GM21737 (cell line): Measurements from ENCODE around the gene SMTNL1.
"Not testable (repeated sequence)": the region's sequence is repeated elsewhere in the genome, so short reads cannot be mapped to it uniquely, and the experiment has no call there.

Experiments used
- ATAC-seq: cut with Tn5 transposase; IDR thresholded peaks from one replicate; pipeline ENCODE4 v1.9.1; 2021; ENCODE audit warnings: mild to moderate bottlenecking, moderate library complexity; ENCODE audit not compliant: unreplicated experiment

The SMTNL1 gene

DNA sequence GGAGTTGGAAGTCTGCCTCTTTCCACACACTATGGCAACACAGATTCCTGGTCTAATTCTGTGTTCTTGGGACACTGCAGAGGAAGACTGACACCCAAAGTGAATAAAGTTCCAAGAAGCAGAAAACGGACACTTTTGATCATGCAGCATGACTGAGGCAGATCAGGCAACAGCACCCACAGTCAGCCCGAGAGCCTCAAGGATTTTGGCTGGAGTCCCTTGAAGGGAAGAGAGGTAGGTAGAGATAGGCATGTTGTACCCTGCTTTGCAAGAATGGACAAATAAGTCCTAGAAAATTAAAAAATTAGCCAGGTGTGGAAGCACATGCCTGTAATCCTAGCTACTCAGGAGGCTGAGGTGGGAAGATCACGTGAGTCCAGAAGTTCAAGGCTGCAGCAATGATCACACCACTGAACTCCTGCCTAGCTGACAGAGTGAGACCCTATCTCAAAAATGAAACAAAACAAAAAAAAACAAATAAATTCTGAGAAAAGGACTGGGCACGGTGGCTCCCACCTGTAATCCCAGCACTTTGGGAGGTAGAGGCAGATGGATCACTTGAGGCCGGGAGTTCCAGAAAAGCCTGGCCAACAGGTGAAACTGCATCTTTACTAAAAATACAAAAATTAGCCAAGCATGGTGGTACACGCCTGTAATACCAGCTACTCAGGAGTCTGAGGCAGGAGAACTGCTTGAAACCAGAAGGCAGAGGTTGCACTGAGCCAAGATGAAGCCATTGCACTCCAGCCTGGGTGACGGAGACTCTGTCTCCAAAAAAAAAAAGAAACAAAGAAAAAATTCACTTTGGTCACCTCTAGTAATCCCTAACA is 28.8 kb upstream of the SMTNL1 start:
- no peak for ATAC-seq

DNA sequence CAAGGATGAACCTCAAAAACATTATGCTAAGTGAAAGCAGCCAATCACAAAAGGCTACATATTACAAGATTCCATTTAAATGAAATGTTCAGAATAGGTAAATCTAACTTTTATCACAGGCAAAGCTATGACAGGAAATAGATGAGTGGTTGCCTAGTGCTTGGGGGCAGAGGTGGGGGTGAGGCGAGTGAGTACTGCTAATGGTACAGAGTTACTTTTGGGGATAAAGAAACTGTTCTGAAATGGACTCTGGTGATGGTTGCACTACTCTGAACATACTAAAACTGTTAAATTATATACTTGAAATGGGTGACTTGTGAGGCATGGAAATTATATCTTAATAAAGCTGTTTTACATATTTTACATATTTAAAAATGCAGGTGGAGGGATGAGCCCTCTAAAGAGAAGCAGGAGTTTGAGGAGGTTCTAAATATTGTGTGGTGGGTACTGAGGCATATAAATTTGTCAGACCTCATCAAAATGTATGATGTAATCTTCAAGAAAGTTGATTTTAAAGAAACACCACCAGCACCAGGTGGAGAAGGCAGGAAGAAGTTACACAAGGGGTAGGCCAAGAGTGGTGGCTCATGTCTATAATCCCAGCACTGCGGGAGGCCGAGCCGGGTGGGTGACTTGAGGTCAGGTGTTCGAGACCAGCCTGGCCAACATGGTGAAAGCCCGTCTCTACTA is 25.5 kb upstream of the SMTNL1 start:
- ATAC-seq: no peak

DNA sequence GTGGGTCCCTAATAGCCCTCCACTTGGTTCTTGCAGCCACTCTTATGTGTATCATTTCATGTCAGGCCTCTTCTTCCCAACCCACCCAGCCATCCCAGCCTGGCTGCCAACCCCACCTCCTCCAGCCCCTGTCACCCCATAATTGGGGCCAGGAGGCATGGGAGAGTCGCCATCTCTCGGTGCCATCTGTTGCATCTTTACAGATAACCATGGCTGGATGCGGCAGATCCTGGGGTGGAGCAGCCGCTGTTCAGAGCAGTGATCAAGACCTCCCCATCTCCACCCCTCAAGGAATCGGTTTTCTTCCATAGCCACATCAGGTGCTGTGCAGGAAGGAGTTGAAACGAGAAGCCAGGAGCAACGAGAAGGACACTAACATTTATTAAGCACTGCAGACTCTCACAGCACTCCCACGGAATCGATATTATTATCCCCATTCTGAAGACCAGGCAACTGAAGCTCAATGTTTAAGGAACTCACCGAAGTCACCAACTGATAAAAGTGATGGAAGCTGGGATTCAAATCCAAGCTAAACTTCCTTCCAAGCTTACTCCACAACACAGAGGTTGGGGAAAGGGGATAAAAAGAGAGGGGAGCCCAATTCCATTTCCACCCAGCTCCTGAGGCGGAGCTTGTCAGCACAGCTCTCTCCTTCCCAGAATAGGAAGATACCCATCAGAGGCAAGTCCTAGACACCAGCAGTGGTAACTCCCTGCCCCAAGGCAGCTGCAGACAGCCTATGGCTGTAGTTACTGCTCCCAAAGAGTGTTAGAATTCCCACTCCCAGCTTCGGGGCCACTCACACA is 24.5 kb upstream of the SMTNL1 start:
- no peak for ATAC-seq

DNA sequence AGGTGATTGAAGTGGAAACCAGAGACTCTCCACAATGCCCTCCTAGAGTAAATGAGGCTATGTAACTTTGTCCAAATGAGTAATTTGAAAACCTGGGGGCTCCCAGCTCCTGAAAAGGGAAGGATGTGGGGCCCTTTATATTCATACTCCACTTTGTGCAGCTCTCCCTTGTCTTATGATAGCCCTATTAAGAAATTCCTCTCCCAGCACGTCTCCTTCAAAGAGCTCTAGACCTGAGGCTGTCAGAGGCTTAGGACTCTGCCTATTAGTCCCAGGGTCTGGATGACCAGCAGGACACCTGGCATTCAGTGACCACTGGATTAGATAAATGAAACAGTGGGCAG is 24.0 kb upstream of the SMTNL1 start:
- no peak for ATAC-seq

DNA sequence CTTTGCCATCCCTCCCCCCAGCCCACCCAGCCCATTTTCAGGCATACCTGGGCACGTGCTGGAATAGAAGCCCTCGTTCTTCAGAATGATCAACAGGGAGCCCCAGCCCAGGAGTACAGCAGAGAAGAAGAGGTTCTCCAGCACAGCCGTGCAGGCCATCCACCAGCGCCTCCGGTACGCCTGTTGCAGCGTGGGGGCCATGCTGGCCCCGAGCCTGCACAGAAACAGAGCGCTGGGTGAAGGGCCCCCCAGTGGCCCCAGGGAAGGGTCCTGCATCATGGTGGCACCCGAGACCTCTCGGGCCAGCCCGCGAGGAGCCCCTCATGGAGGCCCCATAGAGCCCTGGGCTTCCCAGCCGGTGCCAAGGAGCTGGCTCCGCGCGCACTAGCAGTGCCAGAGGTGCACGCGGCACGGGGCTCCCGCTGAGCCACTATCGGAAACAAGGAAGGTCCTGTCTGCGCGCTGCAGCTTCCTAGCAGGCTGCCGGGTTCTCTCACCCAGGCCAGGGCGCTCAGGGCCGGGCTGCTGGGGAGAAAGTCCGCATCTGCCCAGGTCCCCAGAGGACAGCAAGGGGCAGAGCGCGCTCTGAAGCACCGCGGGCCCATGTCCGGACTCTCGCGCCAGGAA is 23.4 kb upstream of the SMTNL1 start:
- peak; percentile 20 for ATAC-seq

DNA sequence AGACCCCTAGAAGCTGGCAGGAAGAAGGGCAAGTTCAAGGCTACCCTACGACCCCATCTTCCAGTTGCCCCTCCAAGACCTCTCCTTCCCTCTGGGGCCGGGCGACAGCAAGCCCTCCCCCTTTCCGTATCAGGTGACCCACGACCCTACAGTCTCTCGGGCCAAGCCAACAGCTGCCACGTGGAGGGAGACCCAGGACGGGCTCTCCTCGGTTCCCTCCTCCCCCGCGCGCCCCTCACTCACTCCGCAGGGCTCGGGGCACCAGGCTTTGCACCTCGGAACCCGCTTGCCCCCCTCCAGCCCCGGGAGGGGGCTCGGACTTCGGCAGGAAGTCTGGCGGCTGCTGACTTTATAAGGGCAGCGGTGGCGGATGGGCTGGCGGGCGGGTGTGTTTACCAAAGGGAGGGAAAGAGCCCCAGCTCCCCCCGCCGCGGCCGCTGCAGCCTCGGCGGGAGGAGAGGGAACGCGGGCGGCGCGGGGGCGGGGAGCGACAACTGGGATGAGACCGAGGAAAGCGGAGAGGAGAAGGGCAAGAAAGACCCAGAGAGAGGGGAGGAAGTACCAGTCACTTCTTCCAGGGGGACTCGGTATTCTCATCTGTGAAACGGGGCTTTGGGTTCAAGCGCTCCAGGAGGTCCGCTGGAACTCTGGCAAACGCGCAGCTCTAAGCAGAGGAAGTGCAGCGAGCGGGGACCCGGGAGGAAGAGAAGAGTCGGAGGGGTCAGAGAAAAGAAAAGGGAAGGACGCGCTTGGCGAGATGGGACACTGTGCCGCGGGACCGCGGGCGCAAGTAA is 22.7 kb upstream of the SMTNL1 start:
- peak; percentile 49 for ATAC-seq

DNA sequence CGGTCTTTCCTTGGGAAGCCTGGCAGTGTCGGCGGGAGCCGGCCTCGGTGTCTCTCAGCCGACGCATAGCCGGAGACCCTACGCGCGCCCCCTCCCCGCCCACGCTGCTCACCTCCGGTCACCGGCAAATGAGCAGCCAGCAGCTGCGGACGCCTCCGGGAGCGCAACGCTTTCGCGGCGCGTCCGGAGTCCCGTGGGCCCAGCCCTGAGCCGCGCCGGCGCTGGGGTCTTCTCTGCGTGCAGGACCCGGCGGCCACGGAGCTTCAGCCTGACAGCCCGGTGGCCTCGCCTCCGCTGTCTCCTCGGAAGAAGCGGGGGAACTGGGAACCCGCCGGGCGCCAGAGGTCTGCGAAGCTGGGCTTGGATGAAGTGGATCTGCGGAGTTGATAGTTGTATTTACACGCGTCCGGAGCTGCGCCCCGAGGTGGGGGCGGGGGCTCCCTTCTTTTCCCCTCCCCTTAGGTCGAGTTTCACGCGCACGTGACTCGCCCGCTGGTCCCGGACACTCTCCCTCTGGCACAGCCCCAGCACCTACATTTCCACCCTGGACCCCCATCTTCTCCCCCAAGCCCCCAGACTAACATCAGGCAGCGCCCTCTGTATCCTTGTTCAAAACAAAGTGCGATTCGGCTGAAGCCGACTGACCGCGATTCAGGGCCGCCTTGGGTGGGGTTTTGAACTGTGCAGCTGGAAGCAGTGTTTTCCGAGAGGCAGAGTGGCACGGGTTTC is 21.9 kb upstream of the SMTNL1 start, which contains the start of gene SLC43A1:
SLC43A1 (minus strand) TSS at position 371 of the 729 bp plus-strand sequence. CDS start 1,591 bp downstream, outside the sequence.
- ATAC-seq: peak; percentile 49

DNA sequence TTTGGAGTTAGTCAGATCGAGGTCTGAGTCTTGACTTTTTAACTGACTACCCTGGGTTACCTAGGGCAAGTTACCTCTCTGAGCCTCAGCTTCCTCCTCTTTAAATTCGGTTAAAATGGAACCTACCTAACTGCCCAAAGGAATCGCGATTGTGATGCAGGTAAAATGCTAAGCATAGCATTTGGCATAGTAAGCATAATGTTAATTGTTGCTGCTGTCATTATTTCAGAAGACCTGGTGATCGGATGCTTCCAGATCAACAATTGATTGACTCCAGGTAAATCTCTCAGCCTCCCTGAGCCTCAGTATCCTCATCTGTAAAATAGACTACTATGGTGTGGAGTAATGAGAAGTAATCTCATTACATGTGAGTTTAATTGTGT is 21.3 kb upstream of the SMTNL1 start:
- ATAC-seq: no peak

DNA sequence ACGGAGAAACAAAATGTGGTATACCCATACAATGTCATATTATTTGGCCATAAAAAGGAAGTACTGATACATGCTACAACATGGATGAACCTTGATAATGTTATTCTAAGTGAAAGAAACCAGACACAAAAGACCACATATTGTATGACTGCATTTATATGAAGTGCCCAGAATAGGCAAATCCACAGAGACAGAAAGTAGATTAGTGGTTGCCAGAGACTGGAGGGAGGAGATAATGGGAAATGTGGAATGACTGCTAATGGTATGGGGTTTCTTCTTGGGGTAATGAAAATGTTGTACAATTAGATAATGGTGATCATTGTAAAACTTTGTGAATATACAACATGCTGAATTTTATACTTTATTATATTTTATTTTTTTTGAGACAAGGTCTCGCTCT is 16.3 kb upstream of the SMTNL1 start:
- ATAC-seq: no peak

DNA sequence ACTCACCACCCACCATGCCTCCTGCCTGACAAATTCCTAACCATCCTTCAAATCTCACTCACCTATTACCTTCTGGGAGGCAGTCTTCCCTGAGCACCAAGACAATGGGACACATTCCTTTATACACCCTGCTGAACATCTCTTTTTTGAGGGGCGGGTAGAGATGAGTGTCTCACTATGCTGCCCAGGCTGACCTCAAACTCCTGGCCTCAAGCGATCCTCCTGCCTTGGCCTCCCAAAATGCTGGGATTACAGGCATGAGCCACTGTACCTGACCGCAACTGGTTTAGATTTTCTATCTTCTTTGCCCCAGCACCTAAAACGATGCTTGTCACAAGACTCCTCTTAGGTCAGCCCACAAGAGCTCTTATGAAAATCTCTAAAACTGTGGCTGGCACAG is 14.0 kb upstream of the SMTNL1 start:
- no peak for ATAC-seq

DNA sequence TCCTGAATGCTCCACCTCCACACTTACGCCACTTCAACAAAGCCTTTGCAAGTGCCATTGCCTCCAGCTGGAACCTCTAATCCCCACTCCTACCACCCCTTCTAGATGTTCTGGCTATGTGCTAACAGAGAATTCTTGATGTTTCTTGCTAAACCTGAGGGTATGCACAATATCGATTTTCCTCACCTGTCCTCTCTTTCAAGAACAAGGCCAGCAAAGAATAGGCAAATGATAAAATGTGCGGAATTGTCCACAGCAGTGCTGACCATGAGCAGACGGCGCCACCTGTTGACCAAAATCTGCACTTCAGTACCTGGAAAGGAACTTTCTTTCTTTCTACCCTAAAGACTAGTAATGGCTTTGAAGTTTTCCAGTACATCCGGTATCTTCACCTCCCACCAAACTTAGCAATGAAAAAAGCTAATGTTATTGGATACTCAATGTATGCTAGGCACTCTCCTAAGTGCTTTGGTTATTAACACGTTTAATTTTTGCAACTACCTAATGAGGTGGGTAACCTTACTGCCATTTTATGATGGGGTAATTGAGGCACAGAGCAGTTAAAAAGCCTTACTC is 10.3 kb upstream of the SMTNL1 start:
- ATAC-seq: no peak

DNA sequence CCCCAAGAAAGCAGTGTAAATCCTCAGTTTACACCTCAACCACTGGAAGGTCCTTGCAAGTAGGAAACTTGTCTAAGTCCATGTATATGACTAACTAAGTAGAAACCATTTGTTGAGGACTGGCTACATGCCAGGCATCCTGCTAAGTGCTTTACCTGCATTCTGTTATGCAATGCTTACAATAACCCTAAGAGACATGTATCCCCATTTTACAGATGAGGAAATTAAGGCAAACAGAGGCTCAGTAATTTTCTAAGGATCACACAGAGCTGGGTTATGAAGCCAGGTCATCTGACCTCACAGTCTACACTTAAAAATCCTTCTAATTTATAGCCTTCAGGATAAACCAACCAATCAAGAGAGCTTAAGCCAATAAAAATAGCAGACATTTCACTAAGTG is 8.4 kb upstream of the SMTNL1 start:
- no peak for ATAC-seq

DNA sequence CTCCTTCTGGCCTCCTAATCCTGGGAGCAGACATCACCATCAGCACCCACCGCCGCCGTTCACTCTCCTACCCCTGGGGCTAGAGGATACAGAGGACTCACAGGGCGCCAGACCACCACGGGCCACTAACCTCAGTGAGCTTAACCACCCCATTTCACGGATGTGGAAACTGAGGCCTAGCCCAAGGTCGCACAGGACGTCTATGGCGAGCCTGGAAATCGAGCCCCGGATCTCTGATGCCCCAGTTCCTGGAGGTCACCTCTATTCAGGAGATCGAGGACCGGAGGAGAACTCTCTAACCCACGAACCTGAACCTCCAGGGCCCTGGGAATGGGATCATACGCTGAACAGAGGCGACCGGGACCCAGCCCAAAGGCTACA is 7.2 kb upstream of the SMTNL1 start:
- no peak for ATAC-seq

DNA sequence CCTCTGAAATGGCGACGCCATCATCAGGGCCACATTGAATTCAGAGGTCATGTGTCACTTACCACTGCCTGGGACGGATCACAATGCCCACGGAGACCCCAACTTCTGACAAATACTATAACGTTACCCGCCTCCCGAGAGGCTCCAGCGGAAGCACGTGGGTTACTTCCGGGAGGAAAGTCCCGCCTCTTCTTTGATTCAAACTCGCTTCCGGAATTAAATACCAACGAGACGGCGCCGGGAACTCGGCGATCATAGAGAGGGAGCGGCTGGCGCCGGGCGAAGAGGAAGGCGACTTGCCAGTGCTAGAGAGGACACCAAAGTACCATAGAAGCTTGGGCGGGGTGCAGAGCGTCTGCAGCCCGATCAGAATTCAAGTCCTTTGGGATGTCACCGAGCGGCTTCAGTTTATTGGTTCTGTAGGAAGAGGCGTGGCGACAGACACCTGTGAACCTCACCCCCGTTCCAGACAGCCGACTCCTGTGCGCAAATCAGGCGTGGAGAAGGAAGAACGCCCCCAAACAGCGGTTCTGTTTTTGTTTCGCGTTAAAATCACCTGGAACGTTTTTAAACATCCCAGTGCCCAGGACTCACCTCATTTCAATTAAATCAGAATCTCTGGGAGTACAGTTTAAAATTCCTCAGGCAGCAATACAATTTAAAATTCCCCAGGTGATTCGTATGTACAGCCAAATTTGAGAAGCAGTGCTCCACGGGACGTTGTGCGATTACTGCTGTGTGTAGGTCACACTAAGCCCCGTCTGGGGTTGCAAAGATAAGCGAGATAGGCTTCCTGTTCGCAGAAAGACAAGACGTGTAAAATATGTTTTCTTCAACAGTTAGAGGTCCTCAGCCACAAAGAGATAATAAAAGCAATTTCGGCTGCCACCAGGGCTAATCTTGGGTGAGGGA is 6.5 kb upstream of the SMTNL1 start, which contains the start of gene TIMM10:
TIMM10 (minus strand) TSS at position 159 of the 912 bp plus-strand sequence. CDS start 565 bp downstream, outside the sequence.
- ATAC-seq: peak; percentile 99

DNA sequence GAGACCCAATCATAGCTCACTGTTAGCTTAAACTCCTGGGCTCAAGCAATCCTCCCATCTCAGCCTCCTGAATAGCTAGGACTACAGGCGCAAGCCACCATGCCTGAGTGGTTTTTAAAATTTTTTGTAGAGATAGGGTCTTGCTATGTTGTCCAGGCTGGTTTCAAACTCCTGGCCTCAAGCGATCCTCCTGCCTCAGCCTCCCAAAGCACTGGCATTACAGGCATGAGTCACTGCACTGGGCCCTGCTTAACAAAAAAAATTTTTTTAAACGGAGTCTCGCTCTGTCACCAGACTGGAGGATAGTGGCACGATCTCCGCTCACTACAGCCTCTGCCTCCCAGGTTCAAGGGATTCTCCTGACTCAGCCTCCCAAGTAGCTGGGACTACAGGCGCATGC is 2.9 kb upstream of the SMTNL1 start:
- not testable (repeated sequence) for ATAC-seq

DNA sequence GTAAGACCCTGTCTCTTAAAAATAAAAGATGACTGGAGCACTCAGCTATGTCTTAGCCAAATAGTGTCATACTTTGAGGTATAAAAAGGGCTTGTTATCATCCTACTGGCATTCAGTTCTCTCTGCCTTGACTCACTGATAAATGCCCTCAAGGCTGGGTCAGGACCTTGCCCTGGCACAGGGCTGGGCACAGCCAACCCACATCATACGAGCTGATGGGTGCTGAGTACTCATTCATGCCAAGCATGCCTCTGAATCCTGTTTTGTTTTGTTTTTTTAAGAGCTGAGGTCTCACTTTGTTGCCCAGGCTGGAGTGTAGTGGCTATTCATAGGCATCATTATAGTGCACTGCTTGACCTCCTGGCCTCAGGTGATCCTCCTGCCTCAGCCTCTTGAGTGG is 1.9 kb downstream of the SMTNL1 start:
- no peak for ATAC-seq

DNA sequence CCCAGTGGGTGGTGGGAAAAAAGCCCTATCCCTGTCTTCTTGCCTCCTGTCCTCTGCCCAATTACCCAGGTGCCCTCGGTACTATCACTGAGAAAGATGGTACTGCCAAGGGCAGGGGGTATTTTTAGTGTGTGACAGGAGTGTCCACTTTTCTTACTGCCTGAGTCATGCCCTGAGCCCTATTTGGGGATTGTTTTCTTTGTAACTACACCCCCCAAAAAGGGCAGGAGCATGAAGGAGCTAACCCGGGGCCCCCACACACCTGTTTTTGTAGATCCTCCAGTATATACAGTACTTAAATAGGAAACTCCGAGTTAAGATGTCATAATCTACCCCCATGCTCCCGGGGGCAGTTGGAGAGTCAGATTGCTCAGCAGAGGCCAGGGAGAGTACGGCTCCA is 3.8 kb downstream of the SMTNL1 start:
- ATAC-seq: no peak

DNA sequence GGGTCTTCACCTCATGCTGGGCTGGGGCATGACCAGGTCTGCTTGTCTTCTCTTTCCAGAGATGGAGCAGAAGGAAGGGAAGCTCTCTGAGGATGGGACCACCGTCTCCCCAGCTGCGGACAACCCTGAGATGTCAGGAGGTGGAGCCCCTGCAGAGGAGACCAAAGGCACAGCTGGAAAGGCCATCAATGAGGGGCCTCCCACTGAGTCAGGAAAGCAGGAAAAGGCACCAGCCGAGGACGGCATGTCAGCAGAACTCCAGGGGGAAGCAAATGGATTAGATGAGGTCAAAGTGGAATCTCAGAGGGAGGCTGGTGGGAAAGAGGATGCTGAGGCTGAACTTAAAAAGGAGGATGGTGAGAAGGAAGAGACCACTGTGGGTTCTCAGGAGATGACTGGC is 5.2 kb downstream of the SMTNL1 start:
- no peak for ATAC-seq
